ENCODE results near the gene GASK1A.

GASK1A gene

GRCh38 chr3:43014956-43015355 lies 35.8 kb downstream of the GASK1A start:
- no peak for DNase-seq

GRCh38 chr3:43015572-43015971 lies 36.5 kb downstream of the GASK1A start:
- DNase-seq = no peak

- DNase-seq = no peak
Observed at GRCh38 chr3:43015991-43016865, 37.1 kb downstream of the GASK1A start.

GRCh38 chr3:43017004-43017403 lies 37.9 kb downstream of the GASK1A start:
- DNase-seq = no peak

DNA sequence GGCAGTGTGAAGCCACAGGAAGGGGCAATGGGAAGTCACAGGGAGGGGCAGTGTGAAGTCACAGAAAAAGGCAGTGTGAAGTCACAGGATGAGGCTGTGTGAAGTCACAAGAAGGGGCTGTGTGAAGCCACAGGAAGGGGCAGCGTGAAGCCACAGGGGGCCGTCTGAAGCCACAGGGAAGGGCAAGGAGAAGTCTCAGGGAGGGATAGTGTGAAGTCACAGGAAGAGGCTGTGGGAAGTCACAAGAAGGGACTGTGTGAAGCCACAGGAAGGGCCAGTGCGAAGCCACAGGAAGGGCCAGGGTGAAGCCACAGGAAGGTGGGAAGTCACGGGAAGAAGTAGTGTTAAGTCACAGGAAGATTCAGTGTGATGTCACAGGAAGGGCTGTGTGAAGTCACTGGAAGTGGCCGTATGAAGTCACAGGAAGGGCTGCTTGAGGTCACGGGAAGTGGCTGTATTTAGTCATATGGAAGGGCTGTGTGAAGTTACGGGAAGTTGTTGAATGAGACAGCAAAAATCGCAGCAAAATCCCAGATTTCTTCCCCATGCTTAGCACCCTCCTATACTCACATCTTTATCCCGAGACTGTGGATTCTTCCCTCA lies 38.6 kb downstream of the GASK1A start:
- no peak for DNase-seq

- DNase-seq = no peak
Observed at GRCh38 chr3:43018246-43018645, 39.1 kb downstream of the GASK1A start.

GRCh38 chr3:43019006-43019809 lies 40.1 kb downstream of the GASK1A start:
- no peak for DNase-seq

DNA sequence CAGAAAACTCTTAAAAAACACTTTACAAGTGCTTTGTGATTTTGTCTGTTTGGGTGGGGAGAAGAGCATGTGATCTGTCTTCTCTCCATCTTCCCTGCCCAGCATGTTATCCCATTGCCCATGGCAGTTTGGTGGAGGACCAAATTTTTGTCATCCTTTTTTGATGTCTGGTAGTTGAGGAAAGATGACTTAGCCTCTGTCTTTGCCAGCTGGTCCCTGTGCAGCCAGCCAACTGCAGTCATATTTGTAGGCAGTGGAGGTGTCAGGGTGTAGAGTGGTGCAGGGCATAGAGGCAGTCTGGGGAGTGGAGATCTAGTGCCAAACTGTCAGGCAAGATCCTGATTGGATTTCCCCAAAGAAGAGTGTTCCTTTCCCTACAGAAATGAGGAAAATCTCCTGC lies 40.7 kb downstream of the GASK1A start:
- no peak for DNase-seq

DNA sequence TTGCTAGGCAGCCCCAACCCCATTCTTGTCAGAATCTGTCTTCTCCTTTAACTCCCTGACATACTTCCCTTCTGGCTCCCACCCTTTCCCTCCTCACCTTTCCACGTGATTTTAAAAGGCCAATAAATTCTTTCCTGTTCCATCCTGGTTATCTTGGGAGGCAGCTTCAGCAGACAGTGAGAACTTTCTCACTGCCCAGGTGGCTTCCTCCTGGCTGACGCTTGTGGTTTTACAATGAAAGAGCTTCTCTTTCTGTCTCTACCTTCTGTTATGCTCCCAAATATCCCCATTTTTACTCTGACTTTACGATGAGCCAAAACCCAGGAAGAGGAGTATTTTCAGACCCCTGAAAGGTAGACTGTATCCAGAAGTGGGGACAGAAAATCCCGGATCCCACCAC lies 42.1 kb downstream of the GASK1A start:
- DNase-seq = no peak

DNA sequence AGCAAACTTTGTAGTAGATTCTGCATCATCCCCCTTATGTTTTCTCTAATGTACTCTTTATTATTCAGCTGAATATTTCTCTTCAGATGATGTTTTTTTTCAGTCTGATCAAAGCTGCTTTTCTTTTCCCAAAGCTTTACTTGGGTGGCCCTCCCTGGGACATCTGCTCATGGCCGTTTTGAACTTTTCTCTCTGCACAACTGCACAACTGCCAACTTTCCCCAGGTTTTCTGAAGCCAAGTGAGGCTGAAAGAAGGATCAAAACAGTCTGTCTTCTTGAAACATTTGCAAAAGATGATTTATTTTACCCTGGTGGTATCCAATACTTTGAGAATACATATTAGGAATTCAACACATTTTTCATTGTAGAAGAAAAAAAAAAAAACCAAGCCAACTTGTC lies 43.0 kb downstream of the GASK1A start:
- DNase-seq = no peak

DNA sequence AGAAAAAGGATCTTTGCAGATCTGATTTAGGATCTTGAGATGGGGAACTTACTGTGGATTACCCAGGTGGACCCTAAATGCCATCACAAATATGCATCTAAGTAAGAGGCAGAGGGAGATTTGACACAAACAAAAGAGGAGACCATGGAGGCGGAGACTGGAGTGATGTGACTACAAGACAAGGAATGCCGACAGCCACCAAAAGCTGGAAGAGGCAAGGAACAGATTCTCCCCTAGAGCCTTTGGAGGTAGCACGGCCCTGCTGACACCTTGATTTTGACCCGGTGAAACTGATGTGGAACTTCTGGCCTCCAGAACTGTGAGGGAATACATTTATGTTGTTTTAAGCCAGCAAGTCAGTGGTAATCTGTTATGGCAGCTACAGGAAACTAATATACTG lies 44.0 kb downstream of the GASK1A start:
- DNase-seq = no peak

GRCh38 chr3:43023746-43024145 lies 44.6 kb downstream of the GASK1A start:
- no peak for DNase-seq

DNA sequence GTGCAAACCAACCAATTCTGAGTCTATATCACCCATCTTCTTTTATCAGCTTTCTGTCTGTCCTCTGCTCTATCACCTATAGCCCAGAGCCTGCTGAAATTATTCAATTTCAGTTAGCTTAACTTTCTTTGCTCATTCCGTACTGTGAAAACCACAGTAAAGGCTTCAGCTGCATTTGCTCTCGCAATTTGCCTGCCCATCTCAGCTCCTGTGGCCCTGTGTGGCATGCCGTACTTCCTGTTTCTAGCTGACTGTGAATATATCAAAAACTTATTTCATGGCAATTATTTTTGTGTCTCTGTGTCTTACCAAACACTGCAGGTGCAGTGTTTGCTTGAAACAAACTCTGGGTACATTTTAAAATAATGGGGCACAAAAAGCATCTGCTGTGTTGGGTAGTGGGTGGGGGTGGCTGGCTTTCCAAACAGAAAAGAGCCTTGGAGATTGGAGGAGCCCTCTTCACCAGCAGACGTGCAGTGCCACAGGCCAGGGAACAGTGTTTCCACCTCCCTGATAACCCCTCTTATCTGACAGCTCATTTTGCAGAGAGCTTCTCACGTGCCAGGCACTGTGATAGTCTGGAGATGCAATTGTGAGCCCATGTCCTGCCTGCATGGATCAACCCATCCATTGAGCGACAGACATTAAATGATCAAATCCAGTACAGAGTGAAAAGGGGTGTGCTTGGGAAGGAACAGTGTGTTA lies 45.2 kb downstream of the GASK1A start:
- no peak for DNase-seq

DNA sequence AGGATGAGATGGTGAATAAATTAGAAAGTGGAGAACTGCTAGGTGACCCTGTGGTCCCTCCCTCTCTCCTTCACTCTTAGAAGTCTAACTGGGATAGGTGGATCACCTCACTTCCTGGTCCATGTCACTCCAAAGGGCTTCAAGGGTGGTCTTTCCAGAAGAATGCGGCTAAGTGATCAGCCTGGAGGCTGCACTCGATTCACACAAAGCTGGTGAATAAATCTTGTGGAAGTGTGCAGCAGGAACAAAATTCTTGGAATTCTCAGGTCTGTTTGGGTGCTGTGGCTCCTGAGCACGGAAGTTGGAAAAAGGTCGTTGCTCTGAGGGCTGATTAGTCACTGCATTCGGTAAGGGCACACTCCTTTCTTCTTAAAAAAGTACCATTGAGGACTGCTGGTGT lies 46.3 kb downstream of the GASK1A start:
- no peak for DNase-seq

DNA sequence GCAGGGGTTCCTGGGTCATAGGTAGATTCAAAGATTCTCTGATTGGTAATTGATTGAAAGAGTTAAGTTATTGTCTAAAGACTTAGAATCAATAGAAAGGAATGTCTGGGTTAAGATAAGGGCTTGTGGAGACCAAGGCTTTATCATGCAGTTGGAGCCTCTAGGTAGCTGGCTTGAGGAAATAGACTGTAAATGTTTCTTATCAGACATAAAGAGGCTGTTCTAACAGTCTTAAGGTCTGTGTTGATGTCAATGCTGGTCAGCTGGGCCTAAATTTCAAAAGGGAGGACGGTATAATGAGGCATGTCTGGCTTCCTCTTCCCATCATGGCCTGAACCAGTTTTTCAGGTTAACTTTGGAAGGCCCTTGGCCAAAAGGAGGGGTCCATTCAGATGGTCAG lies 48.9 kb downstream of the GASK1A start:
- DNase-seq = no peak

DNA sequence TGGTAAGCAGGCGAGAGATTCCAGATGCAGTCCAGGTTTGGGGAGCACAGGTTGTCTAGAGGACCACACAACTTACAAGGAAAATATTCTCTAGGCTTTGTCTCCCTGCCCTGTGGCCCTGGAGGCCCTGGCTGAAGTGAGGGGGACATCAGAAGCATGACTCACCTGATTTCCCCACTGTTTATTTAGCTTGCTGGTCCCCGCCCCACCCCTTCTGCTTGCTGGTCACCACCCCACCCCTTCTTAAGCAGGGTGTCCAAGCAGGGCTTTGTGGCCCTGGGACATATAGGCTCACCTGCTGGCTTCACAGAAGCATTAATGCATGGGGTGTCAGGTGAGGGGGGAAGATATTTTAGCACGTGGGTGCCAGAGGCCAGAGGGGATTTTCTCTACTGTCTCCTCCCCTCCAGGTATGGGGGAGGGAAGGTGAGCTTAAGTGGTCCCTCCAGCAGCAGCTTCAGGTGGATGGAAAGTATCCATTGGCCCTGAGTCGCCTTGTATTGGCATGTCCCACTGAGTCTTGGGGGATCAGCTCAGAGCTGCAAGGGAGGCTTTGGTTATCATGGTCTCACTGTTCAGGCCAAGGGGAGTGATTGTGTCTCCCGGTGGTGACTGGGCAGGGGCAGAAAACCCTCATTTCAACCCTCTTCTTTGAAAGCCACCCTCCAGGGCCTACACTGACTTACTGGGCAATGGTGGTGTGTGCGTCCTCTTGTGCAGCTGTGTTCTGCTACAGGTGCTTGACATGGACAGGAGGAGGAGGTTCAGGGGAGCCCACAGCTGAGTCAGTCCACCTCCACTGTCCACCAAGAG lies 49.8 kb downstream of the GASK1A start:
- no peak for DNase-seq

GRCh38 chr3:43030162-43030935 lies 51.2 kb downstream of the GASK1A start:
- no peak for DNase-seq

- no peak for DNase-seq
Observed at GRCh38 chr3:43031485-43031884, 52.4 kb downstream of the GASK1A start.

DNA sequence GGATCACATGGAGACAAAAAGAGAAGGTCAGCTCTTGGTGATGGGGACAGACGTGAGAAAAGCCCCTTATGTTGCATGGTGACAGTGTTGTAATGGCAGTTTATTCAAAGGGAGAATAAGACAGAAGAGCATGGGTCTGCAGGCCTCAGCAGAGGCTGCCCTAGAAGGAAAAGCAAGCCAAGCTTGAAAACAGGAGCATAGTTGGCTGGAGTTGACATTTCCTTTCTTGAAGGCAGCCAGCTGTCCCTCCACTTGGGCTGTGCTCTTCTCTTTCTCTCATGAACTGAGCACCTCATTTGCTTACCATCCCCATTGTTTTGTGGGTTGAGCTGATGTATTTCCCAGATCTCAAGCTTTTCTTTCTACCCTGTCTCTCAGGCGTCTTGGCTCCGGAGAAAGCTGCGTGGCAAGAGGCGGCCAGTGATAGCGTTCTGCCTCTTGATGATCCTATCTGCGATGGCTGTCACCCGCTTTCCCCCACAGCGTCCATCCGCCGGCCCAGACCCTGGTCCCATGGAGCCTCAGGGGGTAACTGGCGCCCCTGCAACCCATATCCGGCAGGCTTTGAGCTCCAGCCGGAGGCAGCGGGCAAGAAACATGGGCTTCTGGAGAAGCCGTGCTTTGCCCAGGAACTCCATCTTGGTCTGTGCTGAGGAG lies 52.9 kb downstream of the GASK1A start:
- no peak for DNase-seq

Data from T1000 (cell line).